CD4-positive, alpha-beta T cell treated with Interleukin-17A for 4 hours (primary cell): Measurements from ENCODE around the gene VPS37B.

Experiments
- DNase-seq: peaks from one replicate; pipeline ENCODE4 v3.0.0-alpha.2; 2020; ENCODE audit warnings: mixed read lengths

Gene VPS37B

GRCh38 chr12:122851820-122852219 lies 44.1 kb downstream of the VPS37B start:
- DNase-seq = no peak

GRCh38 chr12:122850695-122851350 lies 45.1 kb downstream of the VPS37B start:
- DNase-seq = no peak

- no peak for DNase-seq
These were observed 45.9 kb downstream of the VPS37B start for GRCh38 chr12:122850048-122850445.

GRCh38 chr12:122849352-122850047 lies 46.4 kb downstream of the VPS37B start:
- no peak for DNase-seq

GRCh38 chr12:122848471-122849351 lies 47.2 kb downstream of the VPS37B start:
- no peak for DNase-seq

GRCh38 chr12:122847921-122848421 lies 48.0 kb downstream of the VPS37B start:
- no peak for DNase-seq

- DNase-seq = no peak
These were observed 48.4 kb downstream of the VPS37B start for GRCh38 chr12:122847516-122847836.

- no peak for DNase-seq
These were observed 49.1 kb downstream of the VPS37B start for GRCh38 chr12:122846622-122847515.

- no peak for DNase-seq
These were observed 49.9 kb downstream of the VPS37B start for GRCh38 chr12:122845865-122846621.

GRCh38 chr12:122845041-122845864 lies 50.7 kb downstream of the VPS37B start:
- no peak for DNase-seq

GRCh38 chr12:122844366-122844971 lies 51.5 kb downstream of the VPS37B start:
- no peak for DNase-seq

- DNase-seq = no peak
These were observed 52.5 kb downstream of the VPS37B start for GRCh38 chr12:122843455-122843854.

- DNase-seq = no peak
These were observed 53.2 kb downstream of the VPS37B start for GRCh38 chr12:122842505-122843405.

- DNase-seq = no peak
These were observed 54.2 kb downstream of the VPS37B start for GRCh38 chr12:122841544-122842321.

GRCh38 chr12:122840580-122841513 lies 55.1 kb downstream of the VPS37B start:
- DNase-seq = no peak

GRCh38 chr12:122839907-122840554 lies 55.9 kb downstream of the VPS37B start:
- no peak for DNase-seq

- no peak for DNase-seq
These were observed 57.1 kb downstream of the VPS37B start for GRCh38 chr12:122838841-122839240.
